Hematopoietic multipotent progenitor cell treated with erythropoietin and hydrocortisone succinate and interleukin-3 and kit ligand, for 6 days (in vitro differentiated cells): ENCODE results near the gene MBP.

Experiments used
- DNase-seq: peaks from one replicate; pipeline ENCODE4 v3.0.0-alpha.2; 2015

The MBP gene

GRCh38 chr18:77079088-77079487 is 53.5 kb downstream of the MBP start:
- DNase-seq = no peak

GRCh38 chr18:77078690-77079070 is 53.9 kb downstream of the MBP start:
- DNase-seq = no peak

- DNase-seq = peak; percentile 76
Measured at GRCh38 chr18:77077941-77078689, 54.5 kb downstream of the MBP start.

GRCh38 chr18:77077401-77077800 is 55.2 kb downstream of the MBP start:
- DNase-seq = no peak

- no peak for DNase-seq
Measured at GRCh38 chr18:77076111-77076510, 56.5 kb downstream of the MBP start.

GRCh38 chr18:77074431-77074830 is 58.2 kb downstream of the MBP start:
- no peak for DNase-seq

GRCh38 chr18:77073336-77074093 is 59.1 kb downstream of the MBP start:
- no peak for DNase-seq

GRCh38 chr18:77072566-77072965 is 60.0 kb downstream of the MBP start:
- DNase-seq = no peak

GRCh38 chr18:77071711-77072292 is 60.8 kb downstream of the MBP start:
- DNase-seq = no peak

GRCh38 chr18:77071061-77071460 is 61.5 kb downstream of the MBP start:
- DNase-seq = no peak

GRCh38 chr18:77070627-77071026 is 62.0 kb downstream of the MBP start:
- DNase-seq = no peak

GRCh38 chr18:77069931-77070330 is 62.7 kb downstream of the MBP start:
- DNase-seq = no peak

GRCh38 chr18:77069482-77069881 is 63.1 kb downstream of the MBP start:
- DNase-seq = no peak

GRCh38 chr18:77068321-77069312 is 64.0 kb downstream of the MBP start:
- DNase-seq = peak; percentile 50

GRCh38 chr18:77067291-77068061 is 65.1 kb downstream of the MBP start:
- peak; percentile 88 for DNase-seq

- DNase-seq = no peak
Measured at GRCh38 chr18:77066689-77067088, 65.9 kb downstream of the MBP start.

- DNase-seq = no peak
Measured at GRCh38 chr18:77066101-77066500, 66.5 kb downstream of the MBP start.

GRCh38 chr18:77065221-77065981 is 67.2 kb downstream of the MBP start:
- peak; percentile 96 for DNase-seq

GRCh38 chr18:77063260-77063659 is 69.3 kb downstream of the MBP start:
- DNase-seq = peak; percentile 73

GRCh38 chr18:77062518-77063003 is 70.0 kb downstream of the MBP start:
- peak; percentile 45 for DNase-seq

- peak; percentile 62 for DNase-seq
Measured at GRCh38 chr18:77061946-77062517, 70.6 kb downstream of the MBP start.
